NCI-H226 (cell line): ENCODE data around the gene JARID2.
"Not testable (repeated sequence)": the region's sequence is repeated elsewhere in the genome, so short reads cannot be mapped to it uniquely, and the experiment has no call there.

ENCODE experiments used
- DNase-seq: peaks from one replicate; pipeline ENCODE4 v3.0.0-alpha.2; 2015

JARID2 gene

GRCh38 chr6:15265787-15266186, 19.9 kb downstream of the JARID2 start:
- no peak for DNase-seq

- DNase-seq: no peak
Measured at GRCh38 chr6:15266423-15266996, 20.6 kb downstream of the JARID2 start.

DNA sequence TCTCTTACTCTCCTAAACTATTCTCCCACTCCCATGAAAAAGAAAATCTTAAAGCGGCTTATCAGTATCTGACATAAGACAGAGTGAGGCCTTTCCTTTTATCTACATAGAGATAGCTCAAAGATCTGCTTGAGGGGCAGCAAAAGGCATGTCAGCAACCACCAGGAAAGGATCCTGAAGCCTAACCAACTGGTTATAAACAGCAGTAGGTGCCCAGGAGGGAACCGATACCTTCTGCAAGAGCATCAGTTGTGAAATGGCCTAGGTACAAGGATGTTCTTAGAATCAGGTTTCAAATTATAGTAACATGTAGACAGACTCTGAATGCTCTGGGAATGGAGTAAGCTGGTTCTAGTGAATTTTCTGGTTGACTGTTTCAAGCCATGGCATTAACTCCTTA, 21.4 kb downstream of the JARID2 start:
- DNase-seq: no peak

DNA sequence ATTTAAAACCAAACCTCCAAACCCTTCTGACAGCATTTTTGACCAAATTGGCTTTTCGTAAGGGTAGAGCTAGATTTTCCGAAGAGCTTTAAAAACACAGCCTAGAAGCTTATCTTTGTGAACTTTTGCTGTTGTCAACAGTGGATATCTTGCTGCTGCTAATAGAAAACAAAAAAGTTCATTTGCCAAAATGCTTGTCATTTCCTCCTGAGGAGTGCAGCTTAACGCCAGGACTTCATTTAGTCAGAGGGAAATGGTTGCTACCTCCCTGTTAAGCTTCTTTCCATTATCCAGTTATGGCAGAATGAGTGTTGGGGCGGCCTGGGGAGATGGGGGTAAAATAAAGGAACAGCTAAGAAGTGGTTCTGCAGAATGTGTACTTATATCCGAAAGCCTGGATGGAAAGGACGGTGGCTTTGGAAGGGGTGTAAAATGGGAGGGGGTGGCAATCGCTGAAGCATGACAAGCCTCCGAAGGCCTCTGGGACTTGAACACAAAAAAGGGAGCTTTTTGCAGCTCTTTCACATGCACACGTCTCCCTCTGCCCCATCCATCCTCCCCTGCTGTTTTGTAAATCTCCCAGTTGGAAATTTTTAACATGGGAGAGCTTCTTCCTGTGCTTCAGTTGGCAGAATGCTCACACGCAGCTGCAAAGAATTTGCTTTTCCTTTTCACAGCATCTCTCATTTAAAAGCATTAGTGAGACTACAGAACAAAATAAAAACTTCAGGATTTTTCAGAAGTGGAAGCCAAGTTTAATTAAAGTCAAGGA, 22.5 kb downstream of the JARID2 start:
- no peak for DNase-seq

DNA sequence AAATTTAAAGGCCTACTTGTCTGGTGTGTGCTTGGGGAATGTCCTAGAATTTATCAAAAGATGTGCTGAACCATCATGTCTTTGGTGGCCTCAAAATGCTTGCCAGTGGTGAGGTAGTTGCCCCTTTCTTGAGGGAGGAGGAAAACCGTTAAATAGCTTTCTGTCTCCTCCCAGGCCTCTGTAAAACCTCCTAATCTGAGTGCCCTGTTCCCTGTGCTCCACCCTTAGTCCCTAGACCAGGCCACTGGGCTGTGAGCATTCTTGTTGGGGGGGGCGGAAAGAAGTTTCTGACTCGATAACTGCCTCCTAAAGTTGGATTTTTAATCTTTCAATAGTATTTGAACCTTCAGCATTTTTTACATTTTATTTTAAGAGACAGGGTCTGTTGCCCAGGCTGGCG, 23.1 kb downstream of the JARID2 start:
- DNase-seq: no peak

DNA sequence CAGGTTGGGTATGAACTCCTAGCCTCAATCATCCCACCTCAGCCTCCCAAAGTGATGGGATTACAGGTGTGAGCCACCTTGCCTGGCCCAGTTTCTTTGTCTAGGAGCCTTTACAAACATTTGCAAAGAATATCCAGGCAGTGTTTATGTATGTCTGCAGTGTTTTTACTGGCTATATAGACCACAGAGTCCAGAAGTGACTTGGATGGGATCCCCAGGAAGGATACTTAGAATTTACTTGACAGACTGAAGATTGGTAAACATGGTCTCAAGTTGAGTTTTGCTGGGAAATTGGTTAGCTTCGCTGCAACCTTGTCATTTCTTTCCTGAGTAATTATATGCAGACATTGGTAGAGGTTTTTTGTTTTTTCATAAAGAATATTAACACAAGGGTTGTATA, 23.8 kb downstream of the JARID2 start:
- no peak for DNase-seq

DNA sequence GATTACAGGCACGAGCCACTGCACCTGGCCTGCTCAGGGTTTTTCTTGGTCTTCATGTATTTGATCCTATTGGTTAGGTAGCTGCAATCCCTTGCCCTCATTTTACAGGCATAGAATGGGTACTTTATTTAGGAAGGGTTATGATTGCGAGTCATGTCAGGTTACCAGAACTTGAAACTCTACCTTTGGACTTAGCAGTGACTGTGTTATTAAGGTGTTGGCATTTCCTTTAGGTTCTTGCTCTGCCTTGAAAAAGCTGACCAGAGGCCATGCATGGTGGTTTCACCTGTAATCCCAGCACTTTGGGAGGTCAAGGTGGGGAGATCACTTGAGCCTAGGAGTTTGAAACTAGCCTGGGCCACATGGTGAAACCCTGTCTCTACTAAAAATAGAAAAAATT, 24.5 kb downstream of the JARID2 start:
- no peak for DNase-seq

DNA sequence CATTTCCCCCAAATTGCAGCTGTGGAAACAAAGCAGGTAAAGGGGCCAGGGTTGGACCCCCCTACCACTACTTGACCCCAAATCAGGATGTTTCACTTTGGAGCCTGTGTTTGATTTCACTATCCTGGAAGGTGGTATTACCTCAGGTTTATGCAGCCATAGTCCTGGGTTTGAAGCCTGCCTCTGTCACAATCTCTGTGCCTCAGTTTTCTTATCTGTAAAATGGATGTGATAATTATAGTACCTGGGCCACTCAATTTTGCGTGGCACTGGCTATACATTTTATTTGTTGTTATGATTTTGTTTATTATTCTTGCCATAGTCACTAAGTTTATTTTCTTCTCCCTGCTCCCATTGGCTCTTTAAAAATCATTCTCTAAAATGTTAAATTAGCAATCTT, 26.7 kb downstream of the JARID2 start:
- DNase-seq: no peak

DNA sequence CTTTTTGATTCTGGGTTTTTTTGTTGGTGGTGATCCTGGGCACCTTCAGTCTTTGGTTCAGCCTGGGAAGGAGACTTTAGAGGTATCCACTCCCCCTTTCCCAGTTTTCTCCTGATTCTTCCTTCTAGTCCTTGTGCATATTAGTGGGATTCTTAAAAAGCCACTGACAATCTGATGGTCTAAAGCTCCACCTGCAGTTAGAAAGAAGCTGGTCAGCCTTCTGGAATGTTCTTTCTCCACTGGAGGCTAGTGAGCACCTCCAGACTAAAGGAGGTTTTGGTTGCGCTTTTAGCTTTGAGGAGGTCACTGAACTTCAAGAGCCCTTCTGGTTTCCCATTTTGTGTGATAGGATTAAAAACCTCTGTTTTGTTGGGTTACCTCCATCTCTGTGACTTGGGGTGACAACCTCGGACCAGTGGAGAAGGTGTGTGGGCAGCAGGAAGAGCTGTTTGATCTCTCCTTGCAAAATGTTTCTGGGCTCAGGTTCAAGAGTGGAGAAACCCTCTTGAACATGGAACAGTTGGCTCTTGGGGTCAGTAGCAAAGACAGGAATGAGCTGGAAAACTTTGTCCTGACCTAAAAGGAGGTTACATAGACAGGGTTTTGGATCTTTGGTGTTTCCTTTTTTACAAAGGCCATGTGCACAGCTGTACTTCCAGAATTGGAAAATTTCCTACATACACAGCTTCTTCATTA, 29.0 kb downstream of the JARID2 start:
- no peak for DNase-seq

DNA sequence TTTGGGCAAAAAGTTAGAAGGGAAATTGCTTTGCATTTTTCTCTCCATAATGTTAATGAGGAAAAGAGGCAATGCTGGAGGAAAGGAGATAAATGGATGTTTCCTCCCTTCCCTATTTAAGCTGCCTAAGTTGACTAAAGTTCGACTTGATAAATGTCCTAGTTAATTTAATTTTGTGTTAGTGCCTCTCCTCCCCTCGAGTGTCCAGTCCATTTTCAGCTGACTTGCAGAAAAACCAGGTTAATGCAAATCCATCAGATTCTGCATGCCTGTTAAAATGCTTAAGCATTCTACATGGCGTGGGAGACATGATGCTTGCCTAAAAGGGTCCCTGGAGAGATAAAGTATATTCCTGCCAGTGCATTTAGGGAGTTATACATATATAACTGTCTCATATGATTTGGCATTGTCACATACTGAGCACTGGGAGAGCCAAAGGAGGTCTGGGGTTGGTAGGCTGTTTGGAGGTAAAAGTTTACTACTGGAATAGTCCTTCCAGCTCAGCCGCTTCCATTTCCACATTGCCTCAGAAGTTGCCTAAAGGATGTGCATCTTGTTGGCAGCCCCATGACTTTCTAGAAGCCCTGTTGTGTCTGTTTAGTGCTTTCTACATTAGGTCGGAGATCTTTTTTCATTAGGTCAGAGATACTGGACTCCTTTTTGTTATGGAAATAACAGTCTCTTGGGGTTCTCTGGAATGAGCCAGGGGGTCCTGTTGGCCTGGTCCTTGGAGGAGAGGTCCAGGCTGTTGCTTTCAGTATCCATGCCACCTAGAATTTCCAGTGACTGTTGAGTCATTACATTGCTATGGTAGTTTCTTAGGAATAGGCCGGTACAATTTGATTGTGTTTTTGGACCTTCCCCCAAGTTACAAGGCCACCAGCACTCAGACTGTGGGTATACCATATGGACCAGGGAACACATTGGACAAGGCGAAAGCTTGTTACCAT, 30.4 kb downstream of the JARID2 start:
- DNase-seq: no peak

DNA sequence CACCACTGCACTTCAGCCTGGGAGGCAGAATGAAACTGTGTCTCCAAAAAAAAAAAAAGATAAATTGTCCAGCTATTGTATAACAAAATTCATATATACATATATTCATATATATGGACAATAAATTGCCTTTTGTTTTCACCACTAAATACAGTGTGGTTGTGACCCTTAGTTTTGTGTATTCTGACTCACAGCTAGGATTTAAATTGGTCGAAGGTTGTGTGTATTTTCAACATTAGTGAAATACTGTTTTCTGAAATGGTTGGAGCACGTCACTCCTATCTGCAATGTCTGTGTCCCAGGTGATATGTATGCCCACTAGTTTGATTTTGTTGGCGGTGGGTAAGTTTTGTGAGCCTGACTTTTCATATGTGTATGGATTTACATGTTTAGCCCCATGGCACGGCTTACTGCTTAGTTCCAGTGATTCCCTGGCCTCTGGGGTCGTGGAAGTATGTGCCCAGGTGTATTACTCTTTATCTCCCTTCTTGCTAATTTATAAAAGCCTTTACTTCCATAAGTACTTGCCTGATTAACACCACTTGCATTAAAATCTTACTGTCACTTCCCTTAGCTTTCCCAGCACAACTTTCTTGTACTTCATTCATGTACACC, 33.3 kb downstream of the JARID2 start:
- DNase-seq: no peak

GRCh38 chr6:15280028-15280427, 34.2 kb downstream of the JARID2 start:
- no peak for DNase-seq

DNA sequence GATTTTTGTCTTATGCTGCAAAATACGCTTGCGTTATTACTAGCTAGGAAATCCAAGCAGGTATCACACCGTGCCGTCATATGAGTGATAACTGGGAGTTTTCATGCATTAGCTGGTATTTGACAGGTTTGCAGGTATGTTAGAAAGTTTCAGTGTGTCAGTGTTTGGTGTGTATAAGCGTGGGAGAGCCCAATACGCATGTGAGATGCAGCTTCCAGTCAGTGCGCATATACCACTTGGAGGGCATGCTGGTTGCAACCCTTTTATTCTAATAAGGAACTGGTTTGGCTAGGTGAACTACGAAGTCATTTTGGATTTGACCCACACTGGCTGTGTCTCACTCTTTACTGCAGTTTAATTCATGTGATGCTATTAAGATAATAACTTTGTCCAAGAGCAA, 35.1 kb downstream of the JARID2 start:
- DNase-seq: no peak

GRCh38 chr6:15282334-15282733, 36.5 kb downstream of the JARID2 start:
- no peak for DNase-seq

DNA sequence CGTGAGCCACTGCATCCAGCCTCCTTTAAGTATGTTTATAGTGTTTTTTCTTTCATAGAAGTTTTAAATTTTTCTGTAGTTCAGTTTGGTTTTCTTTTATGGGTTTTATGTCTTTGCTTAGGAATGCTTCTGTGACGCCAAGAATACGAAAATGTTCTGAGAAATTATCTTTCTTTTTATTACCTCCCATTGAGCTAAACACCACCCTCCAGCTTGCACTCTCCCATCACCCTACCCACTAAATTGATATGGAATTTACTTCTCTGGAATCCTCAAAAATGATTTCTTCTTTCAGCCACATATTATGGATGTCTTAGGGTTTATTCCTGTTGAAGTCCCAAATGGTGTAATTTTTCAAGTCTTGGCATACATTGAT, 38.1 kb downstream of the JARID2 start:
- no peak for DNase-seq

- peak; percentile 70 for DNase-seq
Measured at GRCh38 chr6:15284743-15285142, 38.9 kb downstream of the JARID2 start.

- peak; percentile 45 for DNase-seq
Measured at GRCh38 chr6:15285682-15286294, 39.9 kb downstream of the JARID2 start.

GRCh38 chr6:15287670-15288375, 42.0 kb downstream of the JARID2 start:
- no peak for DNase-seq

DNA sequence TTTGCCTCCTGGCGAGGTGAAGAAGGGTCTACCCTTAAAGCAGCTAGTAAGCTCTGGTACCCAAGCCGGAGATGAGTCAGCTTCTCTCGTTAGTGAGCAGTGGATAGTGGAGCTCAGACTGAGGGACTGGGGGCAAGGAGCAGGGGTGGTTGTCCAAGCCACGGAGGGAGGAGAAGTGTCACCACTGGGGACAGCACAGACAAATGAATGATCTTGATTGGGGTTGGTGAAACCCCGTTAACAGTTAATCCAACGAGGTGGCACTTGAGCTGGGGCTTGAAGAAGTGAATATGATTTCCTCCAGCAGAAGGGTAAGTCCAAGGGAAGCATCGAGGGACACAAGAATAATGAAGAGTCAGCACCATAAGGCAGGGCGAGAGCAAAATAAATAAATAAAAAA, 43.0 kb downstream of the JARID2 start:
- no peak for DNase-seq

- DNase-seq: not testable (repeated sequence)
Measured at GRCh38 chr6:15289456-15289855, 43.6 kb downstream of the JARID2 start.

DNA sequence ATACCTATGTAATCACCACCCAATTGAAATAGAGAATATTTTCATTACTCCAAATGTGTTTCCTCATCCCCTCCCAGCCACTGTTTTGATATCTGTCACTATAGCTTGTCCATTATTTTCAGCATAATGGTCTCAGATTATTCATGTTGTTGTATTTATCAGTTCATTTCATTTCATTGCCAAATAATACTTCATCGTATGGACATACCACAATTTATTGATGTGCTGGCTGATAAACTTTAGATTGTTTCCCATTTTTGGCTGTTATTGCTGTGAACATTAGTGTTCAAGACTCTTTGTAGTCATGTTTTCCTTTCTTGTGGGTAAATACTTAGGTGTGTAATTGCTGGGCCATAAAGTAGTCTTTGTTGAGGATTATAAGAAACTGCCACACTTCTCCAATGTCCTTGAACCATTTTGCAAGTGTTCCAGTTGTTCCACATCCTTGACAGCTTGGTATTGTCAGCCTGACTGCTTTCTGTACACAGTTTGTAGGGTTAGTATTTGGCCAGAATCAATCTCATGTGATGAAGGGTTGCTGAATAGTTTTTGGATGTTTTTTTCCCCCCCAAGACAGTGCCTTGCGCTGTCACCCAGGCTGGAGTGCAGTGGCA, 44.3 kb downstream of the JARID2 start:
- no peak for DNase-seq
